HCT116 (cell line): ENCODE results near the gene ZP1. TPM values are rescaled to one million over a fixed set of nuclear protein-coding genes. Genes with fewer than 3 reads are reported as not detected.

Experiments
- ATAC-seq: fragments of 200-7000 bp; cut with Tn5 transposase; 2 replicates; pipeline ENCODE4 v1.9.1; 2020; ENCODE audit warnings: mild to moderate bottlenecking, moderate library complexity
- BruUV-seq: library from RNA; stranded (reverse); fragments of 400-500 nt; replicated peaks from 2 replicates; lab custom pipeline; 2021; lab: Mats Ljungman, UMichigan
- CTCF ChIA-PET: fragments of 300-600 bp; sonication (Branson Sonifier 250); formaldehyde crosslinking; loops from one replicate; lab custom pipeline; 2021; ENCODE audit warnings: antibody characterized with exemption; lab: Charles Lee
- POLR2A ChIA-PET: fragments of 300-600, 350-600 bp; sonication (Branson Sonifier 250); formaldehyde crosslinking; loops from one replicate; lab custom pipeline; 2021; ENCODE audit warnings: antibody characterized with exemption; lab: Charles Lee
- RAD21 ChIA-PET, 2 experiments: fragments of 300-600 bp; sonication (Branson Sonifier 250); formaldehyde crosslinking; loops; one replicate each; lab custom pipeline; 2023; ENCODE audit warnings: low total read pairs in 2 of 2; ENCODE audit not compliant: uncharacterized antibody in 2 of 2, unreplicated experiment in 2 of 2, low non-redundant PET in 1 of 2; lab: Charles Lee
- DNase-seq: peaks from one replicate; pipeline ENCODE4 v3.0.0-alpha.2; 2010; ENCODE audit warnings: low read depth, low spot score
- H2AFZ ChIP-seq: fragments of 200-600 bp; shearing (Covaris generic), sonication (generic); 2 replicates; pipeline ENCODE4 v1.6.1; 2017; ENCODE audit warnings: low read depth, mixed run types, mixed read lengths, antibody characterized with exemption, low read length; ENCODE audit not compliant: poor library complexity, severe bottlenecking
- H3K27ac ChIP-seq: 2 replicates; pipeline ENCODE4 v1.5.1; 2012; ENCODE audit warnings: low read depth, low read length
- H3K27me3 ChIP-seq: fragments of 200-600 bp; sonication (generic); 2 replicates; pipeline ENCODE4 v1.6.1; 2016; ENCODE audit warnings: mixed run types, low read length, mixed read lengths; ENCODE audit not compliant: insufficient read depth
- H3K36me3 ChIP-seq, 2 experiments: fragments of 200-500 bp in 1 of 2; fragments of 200-600 bp in 1 of 2; sonication (Bioruptor generic) in 1 of 2; sonication (generic) in 1 of 2; 2 replicates each; pipeline versions ENCODE4 v1.5.1 to v1.6.1; 2014 to 2016; ENCODE audit warnings: low read length in 2 of 2, inconsistent platforms in 1 of 2, mixed read lengths in 1 of 2, mixed run types in 1 of 2; ENCODE audit not compliant: insufficient read depth in 2 of 2, control insufficient read depth in 1 of 2
- H3K4me1 ChIP-seq, 2 experiments: fragments of 200-600 bp in 1 of 2; sonication (generic) in 1 of 2; 2 replicates each; pipeline versions ENCODE4 v1.5.1 to v1.6.1; 2012 to 2017; ENCODE audit warnings: low read length in 2 of 2, inconsistent platforms in 1 of 2, mild to moderate bottlenecking in 1 of 2, mixed read lengths in 1 of 2, mixed run types in 1 of 2, moderate library complexity in 1 of 2; ENCODE audit not compliant: insufficient read depth in 2 of 2, control insufficient read depth in 1 of 2
- H3K4me2 ChIP-seq: fragments of 200-600 bp; sonication (generic); 2 replicates; pipeline ENCODE4 v1.6.1; 2017; ENCODE audit warnings: mixed run types, low read length, mixed read lengths
- H3K4me3 ChIP-seq, 2 experiments: fragments of 200-600 bp in 1 of 2; sonication (generic) in 1 of 2; replicated peaks in 1 of 2; 2 replicates each; pipeline ENCODE4 v1.5.1; 2011 to 2016; ENCODE audit warnings: low read length in 2 of 2, control low read depth in 1 of 2, low read depth in 1 of 2, mild to moderate bottlenecking in 1 of 2, mixed read lengths in 1 of 2, mixed run types in 1 of 2
- H3K79me2 ChIP-seq: fragments of 200-600 bp; sonication (generic); 2 replicates; pipeline ENCODE4 v1.6.1; 2017; ENCODE audit warnings: mild to moderate bottlenecking, mixed run types, low read length, moderate library complexity, mixed read lengths; ENCODE audit not compliant: insufficient read depth
- H3K9ac ChIP-seq: fragments of 200-600 bp; sonication (generic); 2 replicates; pipeline ENCODE4 v1.6.1; 2016; ENCODE audit warnings: low read length, mixed read lengths
- H3K9me2 ChIP-seq: fragments of 200-600 bp; sonication (generic), shearing (Covaris generic); 2 replicates; pipeline ENCODE4 v1.6.1; 2017; ENCODE audit warnings: mixed run types, mild to moderate bottlenecking, moderate library complexity; ENCODE audit not compliant: insufficient read depth
- H3K9me3 ChIP-seq, 2 experiments: fragments of 200-500 bp in 1 of 2; fragments of 200-600 bp in 1 of 2; sonication (Bioruptor generic) in 1 of 2; sonication (generic) in 1 of 2; 2 replicates each; pipeline ENCODE4 v1.6.1; 2014 to 2017; ENCODE audit warnings: low read length in 2 of 2, mixed read lengths in 2 of 2, inconsistent platforms in 1 of 2, low read depth in 1 of 2, mild to moderate bottlenecking in 1 of 2, mixed run types in 1 of 2, moderate library complexity in 1 of 2; ENCODE audit not compliant: control insufficient read depth in 1 of 2, insufficient read depth in 1 of 2
- H4K20me1 ChIP-seq: fragments of 200-600 bp; sonication (generic), shearing (Covaris generic); 2 replicates; pipeline ENCODE4 v1.6.1; 2017; ENCODE audit warnings: mixed run types, mild to moderate bottlenecking, moderate library complexity; ENCODE audit not compliant: insufficient read depth
- ATF3 ChIP-seq: IDR thresholded peaks from 2 replicates; pipeline ENCODE4 v1.6.1; 2012
- CTCF ChIP-seq, 3 experiments: fragments of 200-600 bp in 1 of 3; sonication (generic) in 1 of 3; IDR thresholded peaks in 2 of 3; conservative IDR thresholded peaks in 1 of 3; 2 replicates each; pipeline ENCODE4 v1.5.1; 2012 to 2017; ENCODE audit warnings: low read depth in 2 of 3, low read length in 2 of 3, antibody characterized with exemption in 1 of 3, borderline replicate concordance in 1 of 3, control low read depth in 1 of 3, mild to moderate bottlenecking in 1 of 3, mixed read lengths in 1 of 3, mixed run types in 1 of 3, moderate library complexity in 1 of 3; ENCODE audit not compliant: insufficient read depth in 1 of 3
- EGR1 ChIP-seq: IDR thresholded peaks from 2 replicates; pipeline ENCODE4 v1.6.1; 2012; ENCODE audit warnings: low read depth
- EZH2phosphoT487 ChIP-seq: fragments of 200-600 bp; IDR thresholded peaks from 2 replicates; pipeline ENCODE4 v1.6.1; 2018; ENCODE audit warnings: antibody characterized with exemption, borderline replicate concordance
- FOSL1 ChIP-seq: IDR thresholded peaks from 2 replicates; pipeline ENCODE4 v1.6.1; 2012; ENCODE audit warnings: low read depth
- JUND ChIP-seq: IDR thresholded peaks from 2 replicates; pipeline ENCODE4 v1.6.1; 2012
- MAX ChIP-seq: IDR thresholded peaks from 2 replicates; pipeline ENCODE4 v1.6.1; 2012
- POLR2A ChIP-seq: IDR thresholded peaks from 2 replicates; pipeline ENCODE4 v1.7.0; 2011; ENCODE audit warnings: borderline replicate concordance; ENCODE audit not compliant: insufficient read depth, insufficient read length; ENCODE audit errors: extremely low read depth
- REST ChIP-seq: IDR thresholded peaks from 2 replicates; pipeline ENCODE4 v1.6.1; 2012; ENCODE audit warnings: low read depth
- TCF7L2 ChIP-seq: IDR thresholded peaks from 2 replicates; pipeline ENCODE4 v1.7.0; 2011; ENCODE audit warnings: borderline replicate concordance, inconsistent platforms; ENCODE audit not compliant: insufficient read depth, insufficient read length; ENCODE audit errors: extremely low read depth
- ZBTB33 ChIP-seq: IDR thresholded peaks from 2 replicates; pipeline ENCODE4 v1.6.1; 2011; ENCODE audit warnings: mild to moderate bottlenecking, low read length, moderate library complexity; ENCODE audit not compliant: insufficient replicate concordance; ENCODE audit errors: extremely low read depth
- ZNF274 ChIP-seq: fragments of 200-500 bp; sonication (Bioruptor generic); IDR thresholded peaks from 2 replicates; pipeline ENCODE4 v1.6.1; 2014; ENCODE audit warnings: mild to moderate bottlenecking, low read depth, low read length, inconsistent platforms
- intact Hi-C: fragments of 100-400 bp; cut with micrococcal nuclease; formaldehyde crosslinking; loops from 2 replicates; pipeline ENCODE4 v1.10.0; 2022
- total RNA-seq: library from RNA; stranded (reverse); gene quantifications from one replicate; pipeline ENCODE4 v1.2.1, GENCODE V29; 2021; ENCODE audit not compliant: unreplicated experiment

Gene ZP1
- total RNA-seq, 1 experiment from 2014 or later: not detected

- TF ChIP-seq ATF3: no peak
- TF ChIP-seq REST: no peak
- TF ChIP-seq POLR2A: no peak
- TF ChIP-seq ZBTB33: no peak
- TF ChIP-seq TCF7L2: no peak
Measured at GRCh38 chr11:60848714-60849151, 18.6 kb upstream of the ZP1 start (continued).

- H3K27ac ChIP-seq: no peak overlapping the region
- RAD21 ChIA-PET: no interaction called here
- H3K27me3 ChIP-seq: no peaks in the 10 kb centered on the region
- no peaks in the 10 kb centered on the region for H4K20me1 ChIP-seq
- H3K79me2 ChIP-seq: peaks cover 30% of the 10 kb centered on the region
- CTCF ChIA-PET: no interaction called here
- H3K4me2 ChIP-seq: no peak overlapping the region
- DNase-seq (no peak), ATAC-seq (no peak)
- peaks cover 19 to 59% of the 10 kb centered on the region in 2 experiments for H3K36me3 ChIP-seq
- H3K9me3 ChIP-seq: no peaks in the 10 kb centered on the region
- no peaks in the 10 kb centered on the region for H3K4me1 ChIP-seq
- H2AFZ ChIP-seq: no peak overlapping the region
- intact Hi-C loops: no loop called here
- no peaks in the 10 kb centered on the region for H3K9me2 ChIP-seq
- POLR2A ChIA-PET: no interaction called here
- BruUV-seq: no TSS peak
- no peak overlapping the region for H3K9ac ChIP-seq
- H3K4me3 ChIP-seq: no peak overlapping the region
- no peak for TF ChIP-seq ZNF274
- no peak for TF ChIP-seq EZH2phosphoT487
- no peak for TF ChIP-seq EGR1
- no peak for TF ChIP-seq CTCF (IDR thresholded peaks at IDR 0.05 in 2 of 3, conservative IDR thresholded peaks at IDR 0.05 in 1 of 3; ENCODE audit: borderline replicate concordance in 1 of 3, insufficient read depth in 1 of 3, low read depth in 2 of 3, low read length in 2 of 3)
- no peak for TF ChIP-seq JUND
- no peak for TF ChIP-seq MAX
- TF ChIP-seq ZBTB33: no peak
- no peak for TF ChIP-seq FOSL1
Measured at GRCh38 chr11:60849641-60850520, 17.5 kb upstream of the ZP1 start.
